Stomach smooth muscle (tissue), 2 donors: ENCODE data around the gene PRKG1.
A peak's percentile ranks its signal among the peaks of the same experiment; 100 is the strongest.

Source experiments
- H3K27ac ChIP-seq: one replicate; pipeline ENCODE4 v1.7.0; 2013; ENCODE audit warnings: mild to moderate bottlenecking, low read length, inconsistent platforms
- H3K27me3 ChIP-seq, 2 donors: one replicate each; pipeline ENCODE4 v1.7.0; 2013; ENCODE audit warnings: low read length in 2 of 2; ENCODE audit not compliant: insufficient read depth in 2 of 2, control insufficient read depth in 1 of 2
- H3K36me3 ChIP-seq, 2 donors: one replicate each; pipeline ENCODE4 v1.7.0; 2013; ENCODE audit warnings: low read length in 2 of 2; ENCODE audit not compliant: control insufficient read depth in 2 of 2, insufficient read depth in 2 of 2
- H3K4me1 ChIP-seq: one replicate; pipeline ENCODE4 v1.7.0; 2013; ENCODE audit warnings: low read length; ENCODE audit not compliant: control insufficient read depth, insufficient read depth
- H3K4me3 ChIP-seq, 2 donors: one replicate each; pipeline ENCODE4 v1.7.0; 2013; ENCODE audit warnings: low read length in 2 of 2
- H3K9ac ChIP-seq, 2 donors: one replicate each; pipeline ENCODE4 v1.7.0; 2013; ENCODE audit warnings: low read length in 2 of 2, mild to moderate bottlenecking in 1 of 2
- H3K9me3 ChIP-seq, 2 donors: one replicate each; pipeline ENCODE4 v1.7.0; 2013; ENCODE audit warnings: low read length in 2 of 2; ENCODE audit not compliant: control insufficient read depth in 2 of 2
- donor health status: healthy.
- donor health status: Pancreatic carcinoma.

The PRKG1 gene

DNA sequence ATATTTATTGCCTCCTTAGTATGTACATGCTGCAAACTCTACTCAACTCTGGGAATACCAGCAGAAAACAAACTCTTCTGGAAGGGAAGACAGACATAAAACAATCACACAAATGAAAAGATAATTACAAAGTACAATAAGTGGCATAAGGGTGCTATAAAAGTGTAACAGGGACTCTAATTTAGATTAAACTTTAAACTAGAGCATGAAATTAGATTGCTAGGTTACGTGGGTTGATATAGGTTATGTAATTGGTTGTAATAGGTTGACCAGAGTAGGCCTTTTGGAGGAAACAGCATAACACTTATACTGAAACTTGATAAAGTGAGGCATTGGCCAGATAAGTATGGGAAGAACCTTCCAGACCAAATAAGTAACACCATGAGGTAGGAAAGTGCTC, 1213.6 kb downstream of the PRKG1 start:
- H3K4me1 ChIP-seq = no peaks in the 10 kb centered on the region
- H3K36me3 ChIP-seq = no peaks in the 10 kb centered on the region
- no peak overlapping the region for H3K4me3 ChIP-seq
- no peaks in the 10 kb centered on the region for H3K27me3 ChIP-seq
- no peak overlapping the region for H3K27ac ChIP-seq
- no peaks in the 10 kb centered on the region for H3K9me3 ChIP-seq
- H3K9ac ChIP-seq = no peak overlapping the region

DNA sequence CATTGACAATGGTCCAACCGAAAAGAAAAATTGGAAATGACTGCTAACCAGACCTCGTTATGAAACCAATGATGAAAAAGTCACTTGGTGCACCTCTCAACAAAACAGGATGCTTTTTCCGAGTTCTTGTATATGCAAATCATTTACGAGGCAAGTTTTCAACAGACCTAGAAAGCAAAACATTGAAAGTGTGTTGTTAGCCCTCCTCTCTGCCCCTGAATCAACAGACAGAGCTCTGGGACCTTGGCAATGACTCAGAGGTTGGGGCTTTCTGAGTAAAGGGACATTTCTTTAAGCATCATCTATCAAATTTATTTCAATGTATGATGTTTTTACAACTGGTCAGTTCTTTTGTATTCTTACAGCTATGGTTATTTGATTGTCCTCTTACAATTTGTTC, 1223.5 kb downstream of the PRKG1 start:
- no peaks in the 10 kb centered on the region for H3K9me3 ChIP-seq
- no peaks in the 10 kb centered on the region for H3K4me1 ChIP-seq
- H3K9ac ChIP-seq = no peak overlapping the region
- H3K4me3 ChIP-seq = no peak overlapping the region
- H3K27me3 ChIP-seq = no peaks in the 10 kb centered on the region
- H3K27ac ChIP-seq = no peak overlapping the region
- H3K36me3 ChIP-seq = no peaks in the 10 kb centered on the region

DNA sequence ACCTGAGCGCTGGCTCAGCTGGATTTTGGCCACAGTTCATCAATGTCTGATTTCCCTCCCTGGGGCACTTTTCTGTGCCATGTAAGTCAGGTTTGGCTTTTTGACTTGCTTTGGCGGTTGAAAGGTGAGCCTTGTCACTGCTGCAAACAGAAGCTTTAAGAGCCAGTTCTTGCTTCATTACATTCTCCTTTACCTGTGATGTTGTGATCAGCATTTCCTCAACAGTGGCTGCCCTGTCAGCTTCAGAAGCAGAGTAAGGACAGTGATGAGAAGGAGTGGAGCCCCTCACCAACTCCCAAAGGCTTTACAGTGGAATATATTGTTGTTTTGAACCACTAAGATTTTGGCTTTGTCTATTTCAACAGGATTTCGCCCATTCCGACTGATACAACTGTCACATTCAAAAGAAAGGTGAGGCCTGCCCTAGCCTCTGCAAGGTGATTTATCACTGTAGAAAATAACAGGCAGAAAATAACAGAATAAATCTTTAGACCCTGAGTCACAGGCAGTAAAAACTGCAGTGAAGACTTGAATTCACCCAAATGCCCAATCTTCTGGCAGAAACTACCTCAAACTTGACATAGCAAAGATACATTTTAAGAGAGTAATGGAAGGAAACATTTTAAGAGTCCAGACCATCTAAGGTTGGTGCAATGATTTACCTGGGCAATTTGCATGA, 1226.5 kb downstream of the PRKG1 start:
- Histone ChIP-seq H3K4me3 (no peak overlapping the region), H3K9ac (no peak overlapping the region), H3K27ac (no peak overlapping the region), H3K4me1 (no peaks in the 10 kb centered on the region), H3K27me3 (no peaks in the 10 kb centered on the region), H3K9me3 (no peaks in the 10 kb centered on the region), H3K36me3 (no peaks in the 10 kb centered on the region)

DNA sequence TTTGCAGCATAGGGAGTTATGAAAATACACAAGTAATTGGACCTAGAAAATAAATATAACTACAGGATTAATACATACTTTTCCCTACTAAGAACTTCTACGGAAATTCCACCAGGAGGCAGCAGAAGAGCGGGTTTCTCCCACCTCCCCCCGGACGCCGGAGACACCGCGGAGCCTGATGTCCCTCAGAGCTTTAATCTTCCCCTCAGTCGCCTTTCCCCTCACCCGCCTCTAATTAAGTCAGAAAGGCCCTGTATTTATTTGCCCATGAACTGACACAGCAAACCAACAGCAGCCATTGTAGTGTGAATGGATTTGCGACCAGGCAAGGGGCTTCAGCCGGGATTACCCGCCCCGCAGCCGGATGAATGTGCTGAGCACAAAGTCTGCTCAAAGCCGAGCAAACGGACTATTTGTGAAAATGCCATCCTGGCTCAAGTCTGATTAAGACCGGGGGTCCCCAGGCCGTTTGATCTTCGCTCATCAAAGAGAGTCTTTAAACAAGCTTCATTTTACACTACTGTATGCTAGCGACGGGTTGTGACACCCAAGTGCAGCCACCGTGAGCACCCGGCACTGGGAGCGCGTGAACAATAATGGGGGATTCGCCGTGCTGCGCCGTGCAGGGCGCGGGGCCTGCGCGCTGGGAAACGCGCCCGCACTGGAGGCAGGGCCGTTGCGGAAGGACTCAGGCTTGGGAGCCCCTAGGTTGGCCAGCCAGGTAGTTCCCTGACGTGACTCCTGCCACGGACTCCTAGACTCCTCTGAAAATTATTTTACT, 1234.2 kb downstream of the PRKG1 start:
- Histone ChIP-seq H3K9ac (peak overlapping the region; percentile 52 to 55), H3K27me3 (peaks cover 6 to 22% of the 10 kb centered on the region in 2 donors), H3K4me3 (peak overlapping the region; percentile 73 to 87), H3K9me3 (no peaks in the 10 kb centered on the region), H3K4me1 (peaks cover 3% of the 10 kb centered on the region), H3K36me3 (no peaks in the 10 kb centered on the region), H3K27ac (no peak overlapping the region)

DNA sequence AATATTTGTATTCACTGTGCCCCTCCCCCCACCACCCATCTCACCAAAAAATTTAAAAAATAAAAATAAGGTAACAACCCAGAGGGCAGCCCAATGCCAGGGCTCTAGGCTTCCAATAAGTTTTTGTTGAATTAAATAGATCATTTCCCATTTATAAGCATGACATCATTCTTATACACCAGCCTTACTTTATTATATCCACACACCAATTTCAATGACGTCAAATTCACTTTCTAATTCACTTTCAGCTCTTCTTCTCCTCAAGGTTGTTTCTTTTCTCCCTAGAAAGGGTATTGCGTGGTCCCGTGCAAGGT, 1238.6 kb downstream of the PRKG1 start:
- peak overlapping the region; percentile 52 to 74 for H3K4me3 ChIP-seq
- no peak overlapping the region for H3K27ac ChIP-seq
- no peaks in the 10 kb centered on the region for H3K36me3 ChIP-seq
- H3K27me3 ChIP-seq = peaks cover 18 to 40% of the 10 kb centered on the region in 2 donors
- H3K9ac ChIP-seq = no peak overlapping the region
- no peaks in the 10 kb centered on the region for H3K9me3 ChIP-seq
- H3K4me1 ChIP-seq = peaks cover 17% of the 10 kb centered on the region

DNA sequence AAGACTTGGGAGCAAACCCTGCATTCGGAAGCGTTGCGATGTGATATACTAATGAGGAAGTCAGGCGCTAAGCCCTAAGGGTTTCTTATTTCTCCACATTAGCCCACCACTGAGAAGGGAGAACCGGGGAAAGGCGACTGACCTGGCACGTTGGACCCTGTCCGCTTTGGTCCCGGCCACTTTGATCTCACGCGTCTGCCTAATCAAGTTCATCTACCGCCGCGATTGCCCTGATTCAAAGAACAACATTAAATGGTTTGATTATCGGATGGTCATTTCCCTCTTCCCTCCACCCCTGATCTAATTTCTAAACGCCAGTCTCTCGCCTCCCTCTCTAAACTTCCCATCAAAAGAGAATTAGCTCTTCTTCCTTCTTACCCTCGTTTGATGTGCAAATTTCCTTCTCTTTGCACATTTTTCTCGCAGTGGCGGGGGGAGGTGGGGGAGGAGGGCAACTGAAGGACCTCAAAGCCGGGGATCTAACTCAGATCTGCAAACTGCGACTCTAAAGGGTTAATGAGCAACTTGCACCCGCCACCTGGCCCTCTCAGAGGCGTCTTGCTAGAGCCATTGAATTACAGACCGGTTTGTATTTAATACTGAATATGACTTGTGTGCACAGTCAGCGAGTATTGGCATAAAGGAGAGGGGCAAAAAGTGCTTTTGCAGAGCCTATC, 1239.1 kb downstream of the PRKG1 start:
- H3K9me3 ChIP-seq = no peaks in the 10 kb centered on the region
- peaks cover 18 to 39% of the 10 kb centered on the region in 2 donors for H3K27me3 ChIP-seq
- H3K36me3 ChIP-seq = no peaks in the 10 kb centered on the region
- H3K9ac ChIP-seq = no peak overlapping the region
- peak overlapping the region; percentile 52 to 74 for H3K4me3 ChIP-seq
- H3K4me1 ChIP-seq = peaks cover 17% of the 10 kb centered on the region
- H3K27ac ChIP-seq = no peak overlapping the region

DNA sequence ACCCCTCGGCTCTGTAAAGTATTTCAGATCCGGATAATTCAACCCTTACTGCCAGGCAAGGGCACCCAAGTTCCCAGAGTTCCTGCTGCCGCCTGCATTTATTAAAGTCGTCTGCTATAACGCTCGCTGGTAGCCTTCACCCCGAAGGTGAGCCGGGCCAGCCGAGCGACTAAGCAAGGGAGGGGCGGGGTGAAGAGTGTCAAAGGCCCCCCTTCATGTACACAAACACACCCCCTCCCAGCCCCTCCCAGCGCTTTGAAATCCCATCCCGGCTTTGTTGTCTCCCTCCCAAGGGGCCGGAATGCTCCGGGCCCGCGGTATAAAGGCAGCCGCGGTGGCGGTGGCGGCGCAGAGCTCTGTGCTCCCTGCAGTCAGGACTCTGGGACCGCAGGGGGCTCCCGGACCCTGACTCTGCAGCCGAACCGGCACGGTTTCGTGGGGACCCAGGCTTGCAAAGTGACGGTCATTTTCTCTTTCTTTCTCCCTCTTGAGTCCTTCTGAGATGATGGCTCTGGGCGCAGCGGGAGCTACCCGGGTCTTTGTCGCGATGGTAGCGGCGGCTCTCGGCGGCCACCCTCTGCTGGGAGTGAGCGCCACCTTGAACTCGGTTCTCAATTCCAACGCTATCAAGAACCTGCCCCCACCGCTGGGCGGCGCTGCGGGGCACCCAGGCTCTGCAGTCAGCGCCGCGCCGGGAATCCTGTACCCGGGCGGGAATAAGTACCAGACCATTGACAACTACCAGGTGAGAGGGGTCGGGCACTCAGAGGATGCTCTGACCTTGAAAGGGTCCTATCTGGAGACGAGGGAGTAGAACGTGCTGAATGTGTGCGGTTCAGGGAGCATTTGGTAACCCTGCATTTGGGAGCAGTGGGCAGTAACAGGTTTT, 1239.9 kb downstream of the PRKG1 start, which contains the start of gene DKK1:
TSS of gene DKK1 (plus strand) at position 349 of the 889 bp plus-strand sequence. CDS start at position 503, 154 bp downstream.
- Histone ChIP-seq H3K4me3 (peak within 1 kb of the TSS; percentile 52 to 74), H3K27ac (no peak within 1 kb of the TSS), H3K9me3 (no peaks in the 10 kb centered on the region), H3K27me3 (peaks cover 18 to 32% of the 10 kb centered on the region in 2 donors), H3K9ac (no peak within 1 kb of the TSS), H3K36me3 (no peaks in the 10 kb centered on the region), H3K4me1 (peaks cover 17% of the 10 kb centered on the region)

DNA sequence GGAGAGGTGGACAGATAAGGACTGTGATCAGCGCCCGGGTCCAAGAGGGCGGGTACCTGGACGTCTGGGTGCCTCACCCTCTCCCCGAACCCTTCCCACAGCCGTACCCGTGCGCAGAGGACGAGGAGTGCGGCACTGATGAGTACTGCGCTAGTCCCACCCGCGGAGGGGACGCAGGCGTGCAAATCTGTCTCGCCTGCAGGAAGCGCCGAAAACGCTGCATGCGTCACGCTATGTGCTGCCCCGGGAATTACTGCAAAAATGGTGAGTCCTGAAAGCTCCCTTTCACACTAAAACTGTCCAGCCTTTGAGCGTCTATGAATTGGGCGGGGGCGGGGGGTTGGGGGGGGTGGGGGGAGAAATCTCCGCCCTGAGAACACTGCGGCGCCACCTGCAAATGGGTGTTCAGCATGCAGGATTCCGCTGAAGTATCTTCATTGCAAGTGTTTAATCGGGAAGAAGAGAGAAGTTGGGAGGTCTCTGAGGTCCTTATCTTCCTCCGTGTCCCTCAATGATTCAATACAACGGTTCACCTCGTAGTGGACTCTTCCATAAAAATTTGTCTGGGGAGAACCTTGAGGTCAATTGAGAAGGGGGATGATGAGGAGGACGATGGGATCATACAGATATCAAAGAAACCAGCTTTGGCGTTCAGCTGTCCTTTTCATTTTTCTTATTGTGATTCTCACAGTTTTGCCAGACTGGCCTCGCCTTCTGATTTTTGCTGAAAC, 1240.7 kb downstream of the PRKG1 start:
- peaks cover 16 to 32% of the 10 kb centered on the region in 2 donors for H3K27me3 ChIP-seq
- H3K4me3 ChIP-seq = peak overlapping the region; percentile 52 to 74
- H3K9me3 ChIP-seq = no peaks in the 10 kb centered on the region
- H3K27ac ChIP-seq = no peak overlapping the region
- peaks cover 17% of the 10 kb centered on the region for H3K4me1 ChIP-seq
- H3K9ac ChIP-seq = no peak overlapping the region
- H3K36me3 ChIP-seq = no peaks in the 10 kb centered on the region

DNA sequence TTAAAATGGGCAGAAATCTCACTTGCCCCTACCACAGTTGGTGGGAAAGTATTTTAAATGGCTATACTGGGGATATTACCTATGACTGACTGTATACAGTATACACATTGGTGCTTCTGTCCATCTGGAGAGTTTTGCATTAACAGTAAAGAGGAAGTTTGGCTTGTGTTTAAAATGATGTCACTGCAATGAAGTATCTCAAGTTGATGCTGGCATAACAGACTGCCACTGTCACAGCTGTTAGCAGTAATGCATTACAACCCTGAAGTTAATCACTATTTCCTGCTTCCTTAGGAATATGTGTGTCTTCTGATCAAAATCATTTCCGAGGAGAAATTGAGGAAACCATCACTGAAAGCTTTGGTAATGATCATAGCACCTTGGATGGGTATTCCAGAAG, 1241.7 kb downstream of the PRKG1 start:
- H3K9me3 ChIP-seq = no peaks in the 10 kb centered on the region
- H3K36me3 ChIP-seq = no peaks in the 10 kb centered on the region
- H3K4me1 ChIP-seq = peaks cover 17% of the 10 kb centered on the region
- peaks cover 16 to 32% of the 10 kb centered on the region in 2 donors for H3K27me3 ChIP-seq
- no peak overlapping the region for H3K27ac ChIP-seq
- H3K9ac ChIP-seq = no peak overlapping the region
- H3K4me3 ChIP-seq = no peak overlapping the region

DNA sequence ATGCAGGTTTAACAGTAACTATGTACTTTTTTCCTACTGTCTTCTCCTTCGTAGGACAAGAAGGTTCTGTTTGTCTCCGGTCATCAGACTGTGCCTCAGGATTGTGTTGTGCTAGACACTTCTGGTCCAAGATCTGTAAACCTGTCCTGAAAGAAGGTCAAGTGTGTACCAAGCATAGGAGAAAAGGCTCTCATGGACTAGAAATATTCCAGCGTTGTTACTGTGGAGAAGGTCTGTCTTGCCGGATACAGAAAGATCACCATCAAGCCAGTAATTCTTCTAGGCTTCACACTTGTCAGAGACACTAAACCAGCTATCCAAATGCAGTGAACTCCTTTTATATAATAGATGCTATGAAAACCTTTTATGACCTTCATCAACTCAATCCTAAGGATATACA, 1242.2 kb downstream of the PRKG1 start:
- H3K4me3 ChIP-seq = no peak overlapping the region
- H3K27ac ChIP-seq = no peak overlapping the region
- H3K36me3 ChIP-seq = no peaks in the 10 kb centered on the region
- H3K27me3 ChIP-seq = peaks cover 16 to 32% of the 10 kb centered on the region in 2 donors
- H3K9me3 ChIP-seq = no peaks in the 10 kb centered on the region
- peaks cover 17% of the 10 kb centered on the region for H3K4me1 ChIP-seq
- no peak overlapping the region for H3K9ac ChIP-seq
